Mucosa of rectum (tissue), 2 donors: Measurements from ENCODE around the gene RIPOR3.

Source experiments
- H3K27ac ChIP-seq, 2 donors: one replicate each; pipeline ENCODE4 v1.7.0; 2013; ENCODE audit warnings: inconsistent platforms in 2 of 2, low read depth in 2 of 2, low read length in 2 of 2
- H3K27me3 ChIP-seq, 2 donors: one replicate each; pipeline ENCODE4 v1.7.0; 2013; ENCODE audit warnings: low read length in 2 of 2; ENCODE audit not compliant: control insufficient read depth in 2 of 2, insufficient read depth in 2 of 2
- H3K36me3 ChIP-seq, 2 donors: one replicate each; pipeline ENCODE4 v1.7.0; 2013; ENCODE audit warnings: low read length in 2 of 2; ENCODE audit not compliant: control insufficient read depth in 2 of 2, insufficient read depth in 2 of 2
- H3K4me1 ChIP-seq, 2 donors: one replicate each; pipeline ENCODE4 v1.7.0; 2013; ENCODE audit warnings: low read length in 2 of 2, mild to moderate bottlenecking in 1 of 2; ENCODE audit not compliant: control insufficient read depth in 2 of 2, insufficient read depth in 2 of 2
- H3K4me3 ChIP-seq, 2 donors: one replicate each; pipeline ENCODE4 v1.7.0; 2013; ENCODE audit warnings: low read length in 2 of 2
- H3K9ac ChIP-seq, 2 donors: one replicate each; pipeline ENCODE4 v1.7.0; 2013; ENCODE audit warnings: low read length in 2 of 2, low read depth in 1 of 2, mild to moderate bottlenecking in 1 of 2
- H3K9me3 ChIP-seq, 2 donors: one replicate each; pipeline ENCODE4 v1.7.0; 2013; ENCODE audit warnings: low read length in 2 of 2; ENCODE audit not compliant: control insufficient read depth in 2 of 2
- donor health status: healthy.
- donor health status: Normal muscosa, but diverticular disease.

RIPOR3 gene

GRCh38 chr20:50565871-50566270 is 125.5 kb downstream of the RIPOR3 start:
- Histone ChIP-seq H3K9me3 (no peaks in the 10 kb centered on the region), H3K9ac (no peak overlapping the region), H3K27ac (no peak overlapping the region), H3K36me3 (peaks cover 50 to 54% of the 10 kb centered on the region in 2 donors), H3K4me3 (no peak overlapping the region), H3K4me1 (peaks cover 0 to 3% of the 10 kb centered on the region in 2 donors), H3K27me3 (no peaks in the 10 kb centered on the region)

GRCh38 chr20:50565383-50565782 is 126.0 kb downstream of the RIPOR3 start:
- Histone ChIP-seq H3K36me3 (peaks cover 50 to 53% of the 10 kb centered on the region in 2 donors), H3K4me1 (peaks cover 0 to 3% of the 10 kb centered on the region in 2 donors)

GRCh38 chr20:50563133-50563944 is 128.0 kb downstream of the RIPOR3 start:
- peaks cover 36 to 38% of the 10 kb centered on the region in 2 donors for H3K36me3 ChIP-seq
- H3K27ac ChIP-seq = no peak overlapping the region
- H3K9ac ChIP-seq = no peak overlapping the region

More at GRCh38 chr20:50565383-50565782, 126.0 kb downstream of the RIPOR3 start:
- Histone ChIP-seq H3K9ac (no peak overlapping the region), H3K27ac (no peak overlapping the region), H3K27me3 (no peaks in the 10 kb centered on the region), H3K4me3 (no peak overlapping the region), H3K9me3 (no peaks in the 10 kb centered on the region)

GRCh38 chr20:50562262-50562701 is 129.1 kb downstream of the RIPOR3 start:
- peaks cover 0 to 3% of the 10 kb centered on the region in 2 donors for H3K4me1 ChIP-seq
- no peak overlapping the region for H3K27ac ChIP-seq
- H3K4me3 ChIP-seq = no peak overlapping the region
- no peaks in the 10 kb centered on the region for H3K27me3 ChIP-seq
- H3K9me3 ChIP-seq = no peaks in the 10 kb centered on the region
- peaks cover 28 to 30% of the 10 kb centered on the region in 2 donors for H3K36me3 ChIP-seq
- no peak overlapping the region for H3K9ac ChIP-seq

More at GRCh38 chr20:50563133-50563944, 128.0 kb downstream of the RIPOR3 start:
- H3K4me1 ChIP-seq = peaks cover 0 to 3% of the 10 kb centered on the region in 2 donors
- H3K9me3 ChIP-seq = no peaks in the 10 kb centered on the region
- H3K4me3 ChIP-seq = no peak overlapping the region
- no peaks in the 10 kb centered on the region for H3K27me3 ChIP-seq

GRCh38 chr20:50561379-50562078 is 129.8 kb downstream of the RIPOR3 start:
- Histone ChIP-seq H3K27me3 (no peaks in the 10 kb centered on the region), H3K9ac (no peak overlapping the region), H3K27ac (no peak overlapping the region), H3K4me3 (no peak overlapping the region), H3K4me1 (peaks cover 0 to 3% of the 10 kb centered on the region in 2 donors), H3K36me3 (peaks cover 28 to 30% of the 10 kb centered on the region in 2 donors), H3K9me3 (no peaks in the 10 kb centered on the region)

GRCh38 chr20:50560867-50561266 is 130.5 kb downstream of the RIPOR3 start:
- Histone ChIP-seq H3K27me3 (no peaks in the 10 kb centered on the region), H3K36me3 (peaks cover 23 to 26% of the 10 kb centered on the region in 2 donors), H3K4me3 (no peak overlapping the region), H3K4me1 (peaks cover 0 to 3% of the 10 kb centered on the region in 2 donors), H3K27ac (no peak overlapping the region), H3K9ac (no peak overlapping the region), H3K9me3 (no peaks in the 10 kb centered on the region)

GRCh38 chr20:50559856-50560638 is 131.3 kb downstream of the RIPOR3 start:
- no peaks in the 10 kb centered on the region for H3K27me3 ChIP-seq
- H3K4me3 ChIP-seq = no peak overlapping the region
- no peak overlapping the region for H3K27ac ChIP-seq
- H3K36me3 ChIP-seq = peaks cover 15 to 20% of the 10 kb centered on the region in 2 donors
- no peaks in the 10 kb centered on the region for H3K9me3 ChIP-seq
- peaks cover 0 to 3% of the 10 kb centered on the region in 2 donors for H3K4me1 ChIP-seq
- H3K9ac ChIP-seq = no peak overlapping the region

- Histone ChIP-seq H3K27ac (no peak overlapping the region), H3K4me3 (no peak overlapping the region), H3K4me1 (peaks cover 0 to 3% of the 10 kb centered on the region in 2 donors), H3K9ac (no peak overlapping the region), H3K27me3 (no peaks in the 10 kb centered on the region), H3K9me3 (no peaks in the 10 kb centered on the region), H3K36me3 (peaks cover 14 to 15% of the 10 kb centered on the region in 2 donors)
These were observed 132.2 kb downstream of the RIPOR3 start for GRCh38 chr20:50559149-50559548.

GRCh38 chr20:50558483-50558925 is 132.8 kb downstream of the RIPOR3 start:
- Histone ChIP-seq H3K4me1 (peaks cover 0 to 3% of the 10 kb centered on the region in 2 donors), H3K9me3 (no peaks in the 10 kb centered on the region), H3K27me3 (no peaks in the 10 kb centered on the region), H3K27ac (no peak overlapping the region), H3K36me3 (peaks cover 15 to 16% of the 10 kb centered on the region in 2 donors), H3K9ac (no peak overlapping the region), H3K4me3 (no peak overlapping the region)
